CD4-positive, alpha-beta T cell treated with Interleukin-6 for 4 hours (primary cell): ENCODE results near the gene MAGEA2.
"Not testable (repeated sequence)": the region's sequence is repeated elsewhere in the genome, so short reads cannot be mapped to it uniquely, and the experiment has no call there.

ENCODE experiments used
- DNase-seq: peaks from one replicate; pipeline ENCODE4 v3.0.0-alpha.2; 2020; ENCODE audit warnings: mixed read lengths

Gene MAGEA2

DNA sequence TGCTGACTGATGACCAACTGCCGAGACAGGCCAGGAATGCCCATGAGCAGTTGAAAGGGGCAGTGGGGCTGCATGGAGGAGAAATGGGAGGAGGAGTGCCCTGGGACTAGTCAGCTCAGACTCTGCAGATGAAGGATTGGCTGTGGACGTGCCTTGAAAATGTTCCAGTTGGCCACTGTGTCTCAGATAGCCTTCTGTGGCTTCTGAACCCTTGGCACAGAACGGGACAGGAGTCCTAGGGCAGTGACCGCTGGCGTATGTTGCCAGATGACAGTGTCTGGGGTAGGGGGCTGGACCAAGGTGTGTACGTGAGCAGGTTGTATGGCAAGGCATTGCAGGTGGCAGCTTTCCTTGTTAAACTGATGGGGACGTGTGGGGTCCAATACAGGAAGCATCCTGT, 47.1 kb downstream of the MAGEA2 start:
- DNase-seq: not testable (repeated sequence)

DNA sequence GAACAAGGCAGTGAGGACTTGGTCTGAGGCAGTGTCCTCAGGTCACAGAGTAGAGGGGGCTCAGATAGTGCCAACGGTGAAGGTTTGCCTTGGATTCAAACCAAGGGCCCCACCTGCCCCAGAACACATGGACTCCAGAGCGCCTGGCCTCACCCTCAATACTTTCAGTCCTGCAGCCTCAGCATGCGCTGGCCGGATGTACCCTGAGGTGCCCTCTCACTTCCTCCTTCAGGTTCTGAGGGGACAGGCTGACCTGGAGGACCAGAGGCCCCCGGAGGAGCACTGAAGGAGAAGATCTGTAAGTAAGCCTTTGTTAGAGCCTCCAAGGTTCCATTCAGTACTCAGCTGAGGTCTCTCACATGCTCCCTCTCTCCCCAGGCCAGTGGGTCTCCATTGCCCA, 53.3 kb downstream of the MAGEA2 start:
- DNase-seq: not testable (repeated sequence)
